Measurements from ENCODE around the gene TMEM125. TPM values are rescaled to one million over a fixed set of nuclear protein-coding genes. Genes with fewer than 3 reads are reported as not detected.

The TMEM125 gene
- total and polyA plus RNA-seq, 2 of the 4 experiments (the other 2 are of a cell fraction): under 0.01 to 0.03 TPM

- H4K20me1 ChIP-seq (ENCODE audit: insufficient read depth, low read length): no peaks in the 10 kb centered on the region; the same call in 1 of the 2 replicates
- no peak overlapping the region for H2BK15ac ChIP-seq (ENCODE audit: low read depth, low read length)
- in situ Hi-C loops (cut with MboI; ENCODE audit: low sequenced_read_pairs): loop anchor here (5.0 kb wide), 1 partner anchor 35 kb away; no protein-coding TSS in a partner anchor
- no peak overlapping the region for H4K8ac ChIP-seq (ENCODE audit: low read depth in 2 of 2, low read length in 2 of 2)
- peak overlapping the region; percentile 19 for H2AFZ ChIP-seq (replicated peaks; ENCODE audit: low read length, poor library complexity)
- H3K4me1 ChIP-seq (ENCODE audit: control insufficient read depth, insufficient read depth, low read length): peaks cover 4% of the 10 kb centered on the region; the same call in 1 of the 2 replicates
- intact Hi-C loops (cut with micrococcal nuclease): no loop called here
- no peak overlapping the region for H2BK20ac ChIP-seq (ENCODE audit: low read depth, low read length)
- no TSS peak for BruUV-seq (replicated peaks)
- no peak overlapping the region for H3K14ac ChIP-seq (replicated peaks; ENCODE audit: low read depth, low read length)
- H3K36me3 ChIP-seq (ENCODE audit: control insufficient read depth, insufficient read depth, low read length): no peaks in the 10 kb centered on the region
- no peak overlapping the region for H3K56ac ChIP-seq (ENCODE audit: extremely low read depth, insufficient read depth, low read length)
- no peak overlapping the region for H2AK5ac ChIP-seq (ENCODE audit: low read depth, low read length)
- no peak for TF ChIP-seq SMC3 (IDR thresholded peaks at IDR 0.05; ENCODE audit: low read depth, low read length)
- no peak for TF ChIP-seq RAD21 (IDR thresholded peaks at IDR 0.05; ENCODE audit: low read length)
- TF ChIP-seq MAZ (IDR thresholded peaks at IDR 0.05; ENCODE audit: borderline replicate concordance, low read depth, low read length): no peak
- no peak for TF ChIP-seq MAFK (IDR thresholded peaks at IDR 0.05; ENCODE audit: low read depth, low read length)
- TF ChIP-seq USF2 (IDR thresholded peaks at IDR 0.05; ENCODE audit: low read depth, low read length): no peak
- no peak for TF ChIP-seq ELK1 (IDR thresholded peaks at IDR 0.05; ENCODE audit: borderline replicate concordance, low read depth, low read length)
- no peak for TF ChIP-seq CHD1 (IDR thresholded peaks at IDR 0.05; ENCODE audit: low read depth, low read length)
- ATAC-seq (ENCODE audit: low read depth): no peak
- H3K9ac ChIP-seq (ENCODE audit: low read depth, low read length): no peak overlapping the region
- H2AK9ac ChIP-seq (replicated peaks; ENCODE audit: low read depth, low read length, poor library complexity): peak overlapping the region; percentile 17
- H3K27me3 ChIP-seq (ENCODE audit: control insufficient read depth, insufficient read depth, low read length): peaks cover 8% of the 10 kb centered on the region; the same call in 1 of the 2 replicates
- no peak overlapping the region for H3K27ac ChIP-seq (ENCODE audit: insufficient read depth, low read length)
- H2BK120ac ChIP-seq (ENCODE audit: low read depth, low read length): no peak overlapping the region
- H3K9me1 ChIP-seq (ENCODE audit: insufficient read depth, low read length): no peaks in the 10 kb centered on the region
- WGBS, 2 experiments (ENCODE audit: extremely low coverage in 2 of 2, insufficient read length in 1 of 2): 90% methylated on average over 3 of the region's 9 CpGs; no CpG with 5 or more reads in 1 of the 2 experiments
- no peaks in the 10 kb centered on the region for H3K79me1 ChIP-seq (ENCODE audit: low read depth in 1 of 2, low read length in 2 of 2)
- H4K91ac ChIP-seq (ENCODE audit: insufficient read depth, low read depth, low read length): no peak overlapping the region
- H3K4me2 ChIP-seq (ENCODE audit: low read depth, low read length): no peak overlapping the region
- dilution Hi-C loops (cut with HindIII; ENCODE audit: low sequenced_read_pairs, unreplicated experiment): no loop called here
- ChIA-PET POLR2A (ENCODE audit: unreplicated experiment) (no interaction called here), CTCF (no interaction called here)
- H3K23ac ChIP-seq (ENCODE audit: low read depth, low read length): no peak overlapping the region
- H3K4ac ChIP-seq (ENCODE audit: low read depth, low read length): no peak overlapping the region
- H3K9me3 ChIP-seq (ENCODE audit: control insufficient read depth, insufficient read depth, low read length): no peaks in the 10 kb centered on the region
- DNase-seq: no peak
- no peak overlapping the region for H3K4me3 ChIP-seq (ENCODE audit: insufficient read depth, low read depth, low read length)
- no peak overlapping the region for H2BK5ac ChIP-seq (ENCODE audit: low read depth, low read length, poor library complexity, severe bottlenecking)
- no peak overlapping the region for H4K5ac ChIP-seq (ENCODE audit: low read depth, low read length)
- H3K18ac ChIP-seq (ENCODE audit: low read depth, low read length): no peak overlapping the region
Observed at GRCh38 chr1:43307458-43308158, 37.8 kb downstream of the TMEM125 start.

Measured in IMR-90 (cell line).